SW 1271 (cell line): ENCODE results near the gene JCAD.

Experiments
- DNase-seq, 2 experiments: peaks; one replicate each; lab custom pipeline; 2025; lab: John Stamatoyannopoulos, UW

JCAD gene

GRCh38 chr10:30046476-30046875 is 12.9 kb downstream of the JCAD start:
- no peak for DNase-seq

GRCh38 chr10:30045961-30046360 is 13.4 kb downstream of the JCAD start:
- no peak for DNase-seq

- DNase-seq = no peak
Measured at GRCh38 chr10:30043476-30044270, 15.7 kb downstream of the JCAD start.

GRCh38 chr10:30042820-30043219 is 16.6 kb downstream of the JCAD start:
- no peak for DNase-seq

- DNase-seq = no peak
Measured at GRCh38 chr10:30041196-30042105, 17.9 kb downstream of the JCAD start.

DNA sequence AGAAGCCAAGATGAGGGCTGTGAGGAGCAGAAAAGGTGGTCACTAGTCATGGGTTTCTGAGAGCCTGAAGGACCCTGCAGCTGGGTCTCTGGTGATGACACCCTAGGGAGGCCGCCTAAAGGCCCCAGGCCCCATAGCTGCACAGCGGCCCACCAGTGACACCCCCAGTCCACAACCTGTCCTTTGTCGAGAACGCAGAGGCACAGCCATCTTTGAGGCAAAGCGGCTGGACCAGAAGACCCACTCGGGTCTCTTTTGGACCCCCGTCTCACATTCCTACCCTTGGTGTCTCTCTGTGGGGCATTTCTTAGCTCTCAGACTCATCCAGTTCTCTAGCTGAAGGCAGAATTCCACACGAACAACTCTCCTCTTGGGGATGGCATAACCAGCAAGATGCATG is 18.8 kb downstream of the JCAD start:
- no peak for DNase-seq

- no peak for DNase-seq
Measured at GRCh38 chr10:30039988-30040387, 19.4 kb downstream of the JCAD start.

DNA sequence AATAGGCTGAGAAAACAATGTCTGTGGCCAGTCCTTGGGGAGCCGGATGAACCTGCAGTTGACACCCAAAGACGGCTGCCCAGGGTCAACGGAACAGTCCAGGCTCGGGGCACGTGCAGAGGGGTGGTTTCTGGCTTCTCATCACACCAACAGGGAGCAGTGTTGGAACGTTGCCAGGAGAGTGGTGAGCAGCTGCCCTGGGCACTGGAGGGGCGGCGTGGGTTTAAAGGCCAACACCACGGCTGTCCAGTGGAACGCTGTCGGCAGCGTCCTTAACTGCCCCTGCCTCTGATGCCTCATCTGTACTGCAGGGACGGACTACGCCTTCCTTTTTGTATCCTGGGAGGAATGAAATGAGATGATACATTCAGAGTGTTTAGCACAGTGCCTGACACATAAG is 19.8 kb downstream of the JCAD start:
- no peak for DNase-seq

GRCh38 chr10:30038781-30039536 is 20.4 kb downstream of the JCAD start:
- no peak for DNase-seq

DNA sequence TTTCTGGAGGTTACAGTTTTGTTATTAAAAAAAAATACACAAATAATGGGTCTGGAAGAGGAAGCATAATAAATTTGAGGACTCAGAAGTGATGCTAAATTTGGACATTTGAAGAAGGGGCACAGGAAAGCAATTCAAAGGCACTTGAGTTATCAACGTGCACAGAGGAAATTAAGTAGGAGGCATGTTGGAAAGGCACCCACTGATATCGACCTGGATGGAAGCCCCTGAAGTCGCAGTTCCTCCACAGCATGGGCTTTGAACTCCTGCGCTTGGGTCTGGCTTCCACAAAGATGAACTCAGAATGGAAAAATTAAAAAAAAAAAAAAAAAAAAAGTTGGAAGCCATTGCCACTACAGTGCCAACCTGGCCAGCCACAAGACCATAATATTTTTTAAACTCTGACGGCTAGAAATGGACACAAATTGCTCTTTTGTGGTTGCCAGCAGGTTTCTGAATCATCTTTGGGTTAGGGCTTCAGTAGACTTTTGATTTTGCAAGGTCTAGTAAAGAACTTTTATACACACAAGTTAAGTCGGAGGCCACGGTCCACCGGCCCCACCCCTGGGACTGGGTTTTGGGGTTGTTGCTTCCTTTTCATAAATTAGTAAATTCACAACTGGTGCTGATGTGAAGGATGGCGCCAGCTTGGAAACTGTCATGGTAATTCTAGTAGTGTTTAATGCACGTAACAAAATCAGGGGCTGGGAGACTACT is 21.6 kb downstream of the JCAD start:
- no peak for DNase-seq

DNA sequence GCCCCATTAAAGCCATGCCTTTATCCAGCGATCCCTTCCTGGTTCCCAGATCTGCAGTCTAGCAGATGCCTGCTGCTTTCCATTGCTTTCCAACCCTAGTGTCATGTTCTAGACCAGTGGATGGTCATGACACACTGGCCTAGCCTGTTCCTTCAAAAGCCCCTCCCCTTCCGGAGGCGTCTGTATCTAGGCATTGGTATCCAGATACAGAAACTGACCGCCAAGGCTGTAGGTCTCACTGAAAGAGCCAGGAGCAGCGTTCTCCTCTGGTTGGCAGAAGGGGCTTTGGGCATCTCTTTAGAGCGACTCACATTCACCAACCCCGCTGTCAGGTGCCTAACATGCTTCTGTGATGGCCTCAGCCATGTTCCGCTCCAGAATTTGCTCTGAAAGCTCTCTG is 22.6 kb downstream of the JCAD start:
- no peak for DNase-seq

DNA sequence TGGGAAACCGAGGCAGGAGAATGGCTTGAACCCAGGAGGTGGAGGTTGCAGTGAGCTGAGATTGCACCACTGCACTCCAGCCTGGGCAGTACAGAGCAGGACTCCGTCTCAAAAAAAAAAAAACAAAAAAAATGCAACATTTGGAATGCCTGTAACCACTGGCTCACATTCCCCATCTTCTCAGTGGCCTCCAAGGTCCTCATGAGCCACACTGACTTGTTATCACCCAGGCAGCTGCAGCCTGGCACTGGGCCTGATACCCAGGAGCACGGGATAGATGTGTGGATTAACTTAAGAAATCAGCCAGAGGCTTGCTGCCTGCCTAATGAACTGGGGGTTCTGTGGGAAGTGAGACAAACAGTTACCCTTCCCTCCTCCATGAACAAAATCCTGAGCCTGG is 23.0 kb downstream of the JCAD start:
- DNase-seq = no peak

GRCh38 chr10:30034433-30035137 is 24.8 kb downstream of the JCAD start:
- no peak for DNase-seq

- DNase-seq = no peak
Measured at GRCh38 chr10:30032125-30032524, 27.3 kb downstream of the JCAD start.

DNA sequence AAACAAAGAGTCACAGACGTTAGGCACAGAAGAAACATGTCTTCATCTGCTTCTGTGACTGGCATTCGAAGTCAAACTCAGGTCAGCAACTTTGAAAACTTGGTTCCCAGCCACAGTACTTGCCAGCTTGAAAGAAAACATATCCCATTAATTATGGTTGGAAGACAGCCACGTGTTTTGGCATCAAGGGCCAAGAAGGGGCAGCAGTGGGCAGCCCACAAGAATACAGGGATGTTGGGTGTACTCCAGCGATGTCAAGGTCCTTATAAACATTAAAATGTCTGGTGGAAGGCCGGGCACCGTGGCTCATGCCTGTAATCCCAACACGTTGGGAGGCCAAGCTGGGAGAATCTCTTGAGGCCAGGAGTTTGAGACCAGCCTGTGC is 29.5 kb downstream of the JCAD start:
- no peak for DNase-seq

DNA sequence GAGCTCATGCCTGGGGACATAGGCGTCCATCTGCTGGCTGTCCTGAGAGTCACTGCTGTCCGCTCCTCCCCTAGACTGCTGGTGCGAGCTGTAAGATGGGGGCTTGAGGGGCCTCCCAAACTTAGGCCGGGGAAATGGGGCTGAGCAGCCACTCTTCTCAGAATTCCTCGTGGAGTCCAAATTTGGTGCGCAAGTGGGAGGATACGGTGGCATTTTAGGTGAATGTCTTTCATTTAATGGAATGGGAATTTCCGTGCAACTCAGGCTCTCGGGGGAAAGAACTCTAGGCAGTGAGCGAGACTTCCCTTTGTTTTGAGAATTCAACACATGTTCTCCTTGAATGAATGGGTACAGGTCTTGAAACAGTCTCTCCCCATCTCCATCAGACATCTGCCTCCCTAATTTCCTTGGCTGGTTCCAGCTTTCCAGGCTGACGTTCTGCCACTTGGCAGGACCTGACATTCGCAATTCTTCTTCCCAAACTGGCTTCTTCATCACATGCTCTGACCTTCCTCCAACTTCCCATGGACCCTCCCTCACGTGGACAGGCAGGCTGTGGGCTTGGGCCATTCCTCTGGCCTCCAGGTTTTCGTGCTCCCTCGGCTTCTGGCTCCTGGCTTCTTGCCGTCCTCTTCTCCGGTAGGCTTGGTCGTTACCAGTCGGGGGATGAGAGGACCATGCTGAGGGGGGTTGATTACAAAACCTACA is 30.1 kb downstream of the JCAD start:
- no peak for DNase-seq

DNA sequence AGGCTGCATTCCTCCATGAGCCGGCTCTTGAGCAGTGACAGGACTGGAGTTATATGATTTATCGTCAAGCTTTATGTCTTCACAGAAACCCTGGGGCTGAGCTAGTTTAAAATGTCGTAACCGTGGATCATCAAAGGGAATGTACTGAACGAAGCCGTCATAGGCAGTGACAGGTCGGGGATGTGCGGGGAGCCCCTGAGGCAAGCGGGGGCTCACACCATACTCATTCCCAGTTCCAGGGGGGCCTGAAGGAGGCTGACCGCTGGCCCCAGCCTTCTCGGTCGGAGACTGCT is 30.7 kb downstream of the JCAD start:
- no peak for DNase-seq

DNA sequence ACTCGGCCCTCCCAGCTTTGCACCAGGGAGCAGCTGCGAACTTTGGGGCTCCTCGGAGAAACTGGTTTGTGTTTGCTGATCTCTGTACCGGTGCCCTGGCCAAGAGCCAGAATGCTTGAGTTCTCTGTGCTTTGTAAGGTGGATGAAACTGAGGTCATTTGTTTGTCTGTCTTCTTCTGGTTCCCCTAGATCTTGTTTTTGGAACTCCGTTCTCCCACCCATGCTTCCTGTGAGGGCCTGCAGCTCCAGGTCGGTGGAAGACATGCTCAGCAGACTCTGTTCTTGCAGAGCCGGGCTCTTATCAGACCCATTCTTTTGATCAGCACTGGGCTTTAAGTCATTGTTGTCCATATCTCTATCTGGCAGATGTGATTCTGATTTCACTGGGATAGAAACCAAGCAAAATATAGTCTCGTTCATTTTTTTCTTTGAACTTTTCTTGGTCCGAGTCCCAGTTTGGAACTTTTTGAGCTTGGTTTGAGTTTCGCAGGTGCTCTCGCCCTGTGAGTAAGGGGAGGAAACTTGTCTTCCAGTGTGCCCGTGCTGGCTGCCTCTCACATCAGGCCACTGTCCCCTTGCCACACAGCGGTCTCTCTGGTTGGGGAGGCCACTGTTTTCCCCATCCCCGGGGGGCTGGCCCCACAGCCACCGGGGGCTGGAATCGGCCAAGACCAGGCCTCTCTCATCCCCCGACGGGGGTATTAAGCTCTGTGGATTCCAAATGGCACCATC is 31.2 kb downstream of the JCAD start:
- DNase-seq = no peak

GRCh38 chr10:30027057-30028005 is 32.1 kb downstream of the JCAD start:
- DNase-seq = no peak
